Astrocyte (in vitro differentiated cells and primary cell): ENCODE data around the gene PLA2G4F. TPM values are rescaled to one million over a fixed set of nuclear protein-coding genes. Genes with fewer than 3 reads are reported as not detected.

Experiments
- DNase-seq: peaks from one replicate; pipeline ENCODE4 v3.0.0-alpha.2; 2010; ENCODE audit warnings: low read depth
- FAIRE-seq: peaks from 2 replicates; lab custom pipeline; 2011; peaks lifted over from hg19 to GRCh38; lab: Jason Lieb, UNC
- H2AFZ ChIP-seq: 2 replicates; pipeline ENCODE4 v1.6.0; 2012; ENCODE audit warnings: low read depth, low read length, inconsistent platforms
- H3K27ac ChIP-seq: 2 replicates; pipeline ENCODE4 v1.5.1; 2011; ENCODE audit warnings: low read depth, low read length, inconsistent platforms
- H3K27me3 ChIP-seq: 2 replicates; pipeline ENCODE4 v1.6.0; 2011; ENCODE audit warnings: low read length, inconsistent platforms; ENCODE audit not compliant: insufficient read depth
- H3K36me3 ChIP-seq: 2 replicates; pipeline ENCODE4 v1.5.1; 2011; ENCODE audit warnings: low read length, inconsistent platforms; ENCODE audit not compliant: insufficient read depth
- H3K4me1 ChIP-seq: 2 replicates; pipeline ENCODE4 v1.5.1; 2011; ENCODE audit warnings: low read length, inconsistent platforms; ENCODE audit not compliant: insufficient read depth
- H3K4me2 ChIP-seq: 2 replicates; pipeline ENCODE4 v1.6.0; 2012; ENCODE audit warnings: low read length, inconsistent platforms
- H3K4me3 ChIP-seq: 2 replicates; pipeline ENCODE4 v1.5.1; 2011; ENCODE audit warnings: low read depth, mild to moderate bottlenecking, low read length, inconsistent platforms; ENCODE audit not compliant: insufficient read depth
- H3K79me2 ChIP-seq: 2 replicates; pipeline ENCODE4 v1.6.0; 2012; ENCODE audit warnings: mild to moderate bottlenecking, low read length, inconsistent platforms; ENCODE audit not compliant: insufficient read depth
- H3K9ac ChIP-seq: 2 replicates; pipeline ENCODE4 v1.6.0; 2012; ENCODE audit warnings: mild to moderate bottlenecking, low read length, inconsistent platforms
- H3K9me3 ChIP-seq: 2 replicates; pipeline ENCODE4 v1.5.1; 2012; ENCODE audit warnings: low read depth, mild to moderate bottlenecking, low read length, inconsistent platforms; ENCODE audit not compliant: insufficient read depth
- H4K20me1 ChIP-seq: 2 replicates; pipeline ENCODE4 v1.6.0; 2012; ENCODE audit warnings: low read length, inconsistent platforms; ENCODE audit not compliant: insufficient read depth
- H3K27ac Mint-ChIP-seq: one replicate; pipeline ENCODE4 v1.8.0; 2021; ENCODE audit warnings: mild to moderate bottlenecking, mixed read lengths; ENCODE audit not compliant: unreplicated experiment
- H3K27me3 Mint-ChIP-seq: one replicate; pipeline ENCODE4 v1.8.0; 2021; ENCODE audit warnings: low read depth, mixed read lengths; ENCODE audit not compliant: unreplicated experiment
- H3K36me3 Mint-ChIP-seq: one replicate; pipeline ENCODE4 v1.8.0; 2021; ENCODE audit warnings: low read depth, mixed read lengths; ENCODE audit not compliant: unreplicated experiment
- H3K4me1 Mint-ChIP-seq: one replicate; pipeline ENCODE4 v1.8.0; 2021; ENCODE audit warnings: low read depth, mixed read lengths; ENCODE audit not compliant: unreplicated experiment
- H3K4me3 Mint-ChIP-seq: one replicate; pipeline ENCODE4 v1.8.0; 2021; ENCODE audit warnings: mild to moderate bottlenecking, moderate library complexity, mixed read lengths; ENCODE audit not compliant: unreplicated experiment
- H3K9me3 Mint-ChIP-seq: one replicate; pipeline ENCODE4 v1.8.0; 2021; ENCODE audit warnings: mild to moderate bottlenecking, mixed read lengths; ENCODE audit not compliant: unreplicated experiment
- EZH2 ChIP-seq: IDR thresholded peaks from 2 replicates; pipeline ENCODE4 v1.6.1; 2012; ENCODE audit warnings: mild to moderate bottlenecking, low read length, inconsistent platforms; ENCODE audit not compliant: insufficient read depth
- total RNA-seq: library from RNA; stranded (reverse); gene quantifications from 2 replicates; pipeline ENCODE4 v1.2.1, GENCODE V29; 2021
- TF ChIP-seq, protein P1 (sequence below): IDR thresholded peaks from 2 replicates; pipeline ENCODE4 v1.5.1; 2011; ENCODE audit warnings: low read depth, mild to moderate bottlenecking, inconsistent platforms, low read length, moderate library complexity; ENCODE audit not compliant: insufficient read depth

The PLA2G4F gene
- total RNA-seq, 1 donor from 2014 or later: 0.30 TPM

- TF ChIP-seq, protein P1, sequence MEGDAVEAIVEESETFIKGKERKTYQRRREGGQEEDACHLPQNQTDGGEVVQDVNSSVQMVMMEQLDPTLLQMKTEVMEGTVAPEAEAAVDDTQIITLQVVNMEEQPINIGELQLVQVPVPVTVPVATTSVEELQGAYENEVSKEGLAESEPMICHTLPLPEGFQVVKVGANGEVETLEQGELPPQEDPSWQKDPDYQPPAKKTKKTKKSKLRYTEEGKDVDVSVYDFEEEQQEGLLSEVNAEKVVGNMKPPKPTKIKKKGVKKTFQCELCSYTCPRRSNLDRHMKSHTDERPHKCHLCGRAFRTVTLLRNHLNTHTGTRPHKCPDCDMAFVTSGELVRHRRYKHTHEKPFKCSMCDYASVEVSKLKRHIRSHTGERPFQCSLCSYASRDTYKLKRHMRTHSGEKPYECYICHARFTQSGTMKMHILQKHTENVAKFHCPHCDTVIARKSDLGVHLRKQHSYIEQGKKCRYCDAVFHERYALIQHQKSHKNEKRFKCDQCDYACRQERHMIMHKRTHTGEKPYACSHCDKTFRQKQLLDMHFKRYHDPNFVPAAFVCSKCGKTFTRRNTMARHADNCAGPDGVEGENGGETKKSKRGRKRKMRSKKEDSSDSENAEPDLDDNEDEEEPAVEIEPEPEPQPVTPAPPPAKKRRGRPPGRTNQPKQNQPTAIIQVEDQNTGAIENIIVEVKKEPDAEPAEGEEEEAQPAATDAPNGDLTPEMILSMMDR: no peak
- no peak for TF ChIP-seq EZH2
- peaks cover 10% of the 10 kb centered on the region for H3K27me3 Mint-ChIP-seq
Measured at GRCh38 chr15:42130246-42130986, 26.0 kb downstream of the PLA2G4F start.

DNA sequence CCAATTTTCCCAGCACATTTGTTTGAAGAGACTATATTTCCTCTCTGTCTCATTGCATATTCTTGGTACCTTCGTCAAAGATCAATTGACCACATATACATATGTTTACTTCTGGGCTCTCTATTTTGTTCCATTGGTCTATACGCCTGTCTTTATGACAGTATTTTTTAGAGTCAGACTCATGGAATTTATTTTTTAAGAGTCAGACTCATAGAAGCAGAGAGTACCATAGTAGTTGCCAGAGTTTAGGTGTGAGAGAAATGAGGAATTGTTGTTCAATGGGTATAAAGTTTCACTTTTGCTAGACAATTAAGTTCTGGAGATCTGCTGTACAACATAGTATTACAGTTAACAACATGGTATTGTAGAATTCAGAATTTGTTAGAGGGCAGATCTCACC lies 27.1 kb downstream of the PLA2G4F start:
- no peak overlapping the region for H3K27ac ChIP-seq
- no peak for FAIRE-seq
- no peaks in the 10 kb centered on the region for H3K9me3 ChIP-seq
- Mint-ChIP-seq H3K27me3 (peaks cover 10% of the 10 kb centered on the region), H3K36me3 (no peaks in the 10 kb centered on the region), H3K4me3 (no peak overlapping the region), H3K27ac (no peak overlapping the region), H3K4me1 (peaks cover 2% of the 10 kb centered on the region), H3K9me3 (no peaks in the 10 kb centered on the region)
- H3K4me1 ChIP-seq: no peaks in the 10 kb centered on the region
- H3K4me3 ChIP-seq: no peak overlapping the region
- no peak overlapping the region for H3K4me2 ChIP-seq
- peaks cover 41% of the 10 kb centered on the region for H3K27me3 ChIP-seq
- H3K36me3 ChIP-seq: no peaks in the 10 kb centered on the region
- TF ChIP-seq, protein P1: no peak
- no peak for TF ChIP-seq EZH2
- no peak for DNase-seq
- no peak overlapping the region for H2AFZ ChIP-seq
- H3K79me2 ChIP-seq: no peaks in the 10 kb centered on the region
- no peaks in the 10 kb centered on the region for H4K20me1 ChIP-seq
- no peak overlapping the region for H3K9ac ChIP-seq

More at GRCh38 chr15:42130246-42130986, 26.0 kb downstream of the PLA2G4F start:
- no peaks in the 10 kb centered on the region for H3K4me1 ChIP-seq
- H3K79me2 ChIP-seq: no peaks in the 10 kb centered on the region
- no peak overlapping the region for H3K4me3 ChIP-seq
- no peak overlapping the region for H3K9ac ChIP-seq
- no peaks in the 10 kb centered on the region for H3K36me3 ChIP-seq
- H4K20me1 ChIP-seq: no peaks in the 10 kb centered on the region
- peaks cover 37% of the 10 kb centered on the region for H3K27me3 ChIP-seq
- H3K27ac ChIP-seq: no peak overlapping the region
- Mint-ChIP-seq H3K4me1 (peaks cover 2% of the 10 kb centered on the region), H3K4me3 (no peak overlapping the region), H3K9me3 (no peaks in the 10 kb centered on the region), H3K27ac (no peak overlapping the region), H3K36me3 (no peaks in the 10 kb centered on the region)
- no peak for FAIRE-seq
- H3K9me3 ChIP-seq: no peaks in the 10 kb centered on the region
- H3K4me2 ChIP-seq: no peak overlapping the region
- H2AFZ ChIP-seq: no peak overlapping the region
- no peak for DNase-seq

DNA sequence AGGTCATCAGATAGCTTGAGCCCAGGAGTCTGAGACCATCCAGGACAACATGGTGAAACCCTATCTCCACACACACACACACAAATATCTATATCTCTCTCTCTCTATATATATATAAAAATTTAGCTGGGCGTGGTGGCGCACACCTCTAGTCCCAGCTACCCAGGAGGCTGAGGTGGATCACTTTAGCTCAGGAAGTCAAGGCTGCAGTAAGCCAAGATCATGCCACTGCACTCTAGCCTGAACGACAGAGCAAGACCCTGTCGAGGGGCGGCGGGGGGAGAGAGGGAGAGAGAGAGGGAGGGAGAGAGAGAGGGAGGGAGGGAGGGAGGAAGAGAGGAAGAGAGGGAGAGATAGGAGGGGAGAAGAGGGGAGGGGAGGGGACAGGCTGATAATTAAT lies 28.0 kb downstream of the PLA2G4F start:
- no peaks in the 10 kb centered on the region for H3K4me1 ChIP-seq
- Mint-ChIP-seq H3K36me3 (no peaks in the 10 kb centered on the region), H3K27me3 (peaks cover 10% of the 10 kb centered on the region), H3K9me3 (no peaks in the 10 kb centered on the region), H3K4me3 (no peak overlapping the region), H3K4me1 (peaks cover 2% of the 10 kb centered on the region), H3K27ac (no peak overlapping the region)
- no peak for TF ChIP-seq EZH2
- TF ChIP-seq, protein P1: no peak
- no peak overlapping the region for H3K9ac ChIP-seq
- no peak overlapping the region for H3K4me3 ChIP-seq
- H2AFZ ChIP-seq: no peak overlapping the region
- no peaks in the 10 kb centered on the region for H3K36me3 ChIP-seq
- no peak overlapping the region for H3K4me2 ChIP-seq
- peaks cover 44% of the 10 kb centered on the region for H3K27me3 ChIP-seq
- DNase-seq (no peak), FAIRE-seq (no peak)
- H4K20me1 ChIP-seq: no peaks in the 10 kb centered on the region
- no peaks in the 10 kb centered on the region for H3K9me3 ChIP-seq
- H3K27ac ChIP-seq: no peak overlapping the region
- no peaks in the 10 kb centered on the region for H3K79me2 ChIP-seq
